Right renal cortex interstitium (tissue), 3 donors: Measurements from ENCODE around the gene TMEM82. TPM values are rescaled to one million over a fixed set of nuclear protein-coding genes. Genes with fewer than 3 reads are reported as not detected.
A peak's percentile ranks its signal among the peaks of the same experiment; 100 is the strongest.

Experiments
- DNase-seq, 3 donors: peaks; one replicate each; pipeline ENCODE4 v3.0.0-alpha.2; 2013; ENCODE audit warnings: low read depth in 3 of 3, low spot score in 2 of 3
- polyA plus RNA-seq, 3 donors: library from polyadenylated mRNA; unstranded; fragments of 120-200 nt; gene quantifications; one replicate each; pipeline ENCODE4 v1.2.1, GENCODE V29; 2013; ENCODE audit not compliant: insufficient read length in 3 of 3

Gene TMEM82
- polyA plus RNA-seq, 3 donors: 2.6 to 3.5 (median 3.3) TPM

- DNase-seq: no peak
These were observed 12.8 kb downstream of the TMEM82 start for GRCh38 chr1:15755021-15755645.

GRCh38 chr1:15755646-15756040, 13.3 kb downstream of the TMEM82 start:
- DNase-seq: no peak

- DNase-seq: no peak
These were observed 14.1 kb downstream of the TMEM82 start for GRCh38 chr1:15756143-15757015.

GRCh38 chr1:15757016-15757543, 14.8 kb downstream of the TMEM82 start:
- no peak for DNase-seq

GRCh38 chr1:15757575-15758342, 15.5 kb downstream of the TMEM82 start:
- DNase-seq: no peak

- DNase-seq: no peak
These were observed 16.1 kb downstream of the TMEM82 start, which contains the start of gene FBLIM1 for GRCh38 chr1:15758343-15758931. Gene FBLIM1 (plus strand): TSS chr1:15758795. CDS start chr1:15764984, 6,189 bp downstream.

- DNase-seq: no peak
These were observed 16.8 kb downstream of the TMEM82 start for GRCh38 chr1:15758953-15759661.

GRCh38 chr1:15760520-15761211, 18.4 kb downstream of the TMEM82 start:
- DNase-seq: peak in 2 of 3 donors; percentile 54 to 61

- DNase-seq: no peak
These were observed 19.2 kb downstream of the TMEM82 start for GRCh38 chr1:15761366-15762128.

- DNase-seq: no peak
These were observed 20.2 kb downstream of the TMEM82 start for GRCh38 chr1:15762546-15762945.

- no peak for DNase-seq
These were observed 22.0 kb downstream of the TMEM82 start for GRCh38 chr1:15764269-15764764.

GRCh38 chr1:15764890-15765289, 22.6 kb downstream of the TMEM82 start:
- no peak for DNase-seq

- DNase-seq: no peak
These were observed 23.3 kb downstream of the TMEM82 start for GRCh38 chr1:15765495-15766194.

GRCh38 chr1:15767941-15768340, 25.6 kb downstream of the TMEM82 start:
- no peak for DNase-seq

GRCh38 chr1:15768388-15768787, 26.1 kb downstream of the TMEM82 start:
- DNase-seq: no peak

- DNase-seq: no peak
These were observed 28.1 kb downstream of the TMEM82 start for GRCh38 chr1:15770313-15770962.

- no peak for DNase-seq
These were observed 29.7 kb downstream of the TMEM82 start for GRCh38 chr1:15771836-15772515.
